ENCODE data around the gene SLC5A1.

- no peak for TF ChIP-seq CTCF (IDR thresholded peaks at IDR 0.05)
- TF ChIP-seq POLR2A (IDR thresholded peaks at IDR 0.05): no peak
Observed at GRCh38 chr22:32073262-32073661, 30.2 kb downstream of the SLC5A1 start.
